GF-D8 (cell line): ENCODE results near the gene NOVA1.

ENCODE experiments used
- DNase-seq: peaks from one replicate; lab custom pipeline; 2025; lab: John Stamatoyannopoulos, UW

The NOVA1 gene

GRCh38 chr14:26444822-26445221 is 153.0 kb downstream of the NOVA1 start:
- no peak for DNase-seq

GRCh38 chr14:26443654-26444053 is 154.2 kb downstream of the NOVA1 start:
- DNase-seq = no peak

GRCh38 chr14:26429205-26429604 is 168.6 kb downstream of the NOVA1 start:
- no peak for DNase-seq

GRCh38 chr14:26427097-26427496 is 170.7 kb downstream of the NOVA1 start:
- no peak for DNase-seq

- no peak for DNase-seq
Observed at GRCh38 chr14:26424537-26424936, 173.3 kb downstream of the NOVA1 start.

- no peak for DNase-seq
Observed at GRCh38 chr14:26415618-26416123, 182.2 kb downstream of the NOVA1 start.

GRCh38 chr14:26414926-26415325 is 182.9 kb downstream of the NOVA1 start:
- DNase-seq = no peak

GRCh38 chr14:26414103-26414502 is 183.7 kb downstream of the NOVA1 start:
- DNase-seq = no peak

- no peak for DNase-seq
Observed at GRCh38 chr14:26412421-26412820, 185.4 kb downstream of the NOVA1 start.

- DNase-seq = no peak
Observed at GRCh38 chr14:26410189-26410685, 187.6 kb downstream of the NOVA1 start.

- DNase-seq = no peak
Observed at GRCh38 chr14:26404927-26405326, 192.9 kb downstream of the NOVA1 start.

- no peak for DNase-seq
Observed at GRCh38 chr14:26403760-26404159, 194.1 kb downstream of the NOVA1 start.

GRCh38 chr14:26402126-26402525 is 195.7 kb downstream of the NOVA1 start:
- DNase-seq = no peak

GRCh38 chr14:26401179-26401968 is 196.5 kb downstream of the NOVA1 start:
- no peak for DNase-seq

- DNase-seq = no peak
Observed at GRCh38 chr14:26400373-26400772, 197.5 kb downstream of the NOVA1 start.

GRCh38 chr14:26398616-26399015 is 199.2 kb downstream of the NOVA1 start:
- DNase-seq = no peak
